Psoas muscle (tissue), 8 donors: ENCODE results near the gene METRNL. TPM values are rescaled to one million over a fixed set of nuclear protein-coding genes. Genes with fewer than 3 reads are reported as not detected.

Experiments
- ATAC-seq, 4 donors: fragments of 200-7000 bp; cut with Tn5 transposase; one replicate each; pipeline ENCODE4 v1.9.1; 2020; ENCODE audit warnings: moderate library complexity in 3 of 4, mild to moderate bottlenecking in 2 of 4
- DNase-seq, 2 donors: peaks; one replicate each; pipeline ENCODE4 v3.0.0-alpha.2; 2020
- H3K27ac ChIP-seq: fragments of 200-600 bp; one replicate; pipeline ENCODE4 v1.8.0; 2022
- H3K27me3 ChIP-seq, 3 donors: fragments of 200-600 bp in 1 of 3; one replicate each; pipeline versions ENCODE4 v1.6.1 to v1.8.0; 2013 to 2022; ENCODE audit warnings: low read length in 2 of 3, mild to moderate bottlenecking in 2 of 3, moderate library complexity in 1 of 3; ENCODE audit not compliant: insufficient read depth in 3 of 3
- H3K36me3 ChIP-seq, 2 donors: fragments of 200-600 bp in 1 of 2; one replicate each; pipeline versions ENCODE4 v1.6.1 to v1.8.0; 2013 to 2022; ENCODE audit warnings: low read depth in 1 of 2, mild to moderate bottlenecking in 1 of 2, moderate library complexity in 1 of 2; ENCODE audit not compliant: insufficient read depth in 1 of 2
- H3K4me1 ChIP-seq: fragments of 200-600 bp; one replicate; pipeline ENCODE4 v1.8.0; 2022
- H3K4me3 ChIP-seq: fragments of 200-600 bp; one replicate; pipeline ENCODE4 v1.8.0; 2022; ENCODE audit warnings: mild to moderate bottlenecking
- H3K9me3 ChIP-seq: fragments of 200-600 bp; one replicate; pipeline ENCODE4 v1.8.0; 2022
- CTCF ChIP-seq: fragments of 200-600 bp; IDR thresholded peaks from one replicate; pipeline ENCODE4 v1.8.0; 2022; ENCODE audit warnings: antibody characterized with exemption
- WGBS, 3 donors: extraction: QIAGEN DNeasy Blood & Tissue Kit; methylation state at CpG; one replicate each; pipeline versions ENCODE4 v1.1.6 to v1.1.7; 2013; 5-methylcytosine and 5-hydroxymethylcytosine counted together
- intact Hi-C, 2 donors: fragments of 100-400 bp; cut with DNase I; formaldehyde crosslinking; loops; one replicate each; pipeline versions ENCODE4 v1.11.0 to v1.14.2; 2022
- polyA plus RNA-seq, 3 donors: library from polyadenylated mRNA; stranded (reverse); fragments of 200-250 nt; gene quantifications; one replicate each; pipeline ENCODE4 v1.2.3, GENCODE V29; 2013
- total RNA-seq, 4 donors: library from RNA; stranded (reverse); fragmentation: NEBNext Ultra II Directional in 2 of 4; extraction: Animal tissue kit (Norgen Biotek cat#: 25700) in 2 of 4; gene quantifications; one replicate each; pipeline versions ENCODE4 v1.2.1 to v1.2.4, GENCODE V29; 2021 to 2023
- donor health status: healthy with polysubstance abuse.
- donor health status: DM: no; HTN: no; CAD: no; lungs with moderate emphysema.
- donor health status: Bipolar disorder and iron deficiency.
- donor health status: healthy.
- donor health status: DM: yes; HTN: yes; CAD: no.
- donor health status: DM: no; HTN: no; CAD: no.
- donor health status: DM: no; HTN: no; CAD: no.
- donor health status: DM: yes; HTN: yes; CAD: no.

METRNL gene
- total and polyA plus RNA-seq, 7 donors, result 6.7 to 81.7 (median 12.1) TPM

DNA sequence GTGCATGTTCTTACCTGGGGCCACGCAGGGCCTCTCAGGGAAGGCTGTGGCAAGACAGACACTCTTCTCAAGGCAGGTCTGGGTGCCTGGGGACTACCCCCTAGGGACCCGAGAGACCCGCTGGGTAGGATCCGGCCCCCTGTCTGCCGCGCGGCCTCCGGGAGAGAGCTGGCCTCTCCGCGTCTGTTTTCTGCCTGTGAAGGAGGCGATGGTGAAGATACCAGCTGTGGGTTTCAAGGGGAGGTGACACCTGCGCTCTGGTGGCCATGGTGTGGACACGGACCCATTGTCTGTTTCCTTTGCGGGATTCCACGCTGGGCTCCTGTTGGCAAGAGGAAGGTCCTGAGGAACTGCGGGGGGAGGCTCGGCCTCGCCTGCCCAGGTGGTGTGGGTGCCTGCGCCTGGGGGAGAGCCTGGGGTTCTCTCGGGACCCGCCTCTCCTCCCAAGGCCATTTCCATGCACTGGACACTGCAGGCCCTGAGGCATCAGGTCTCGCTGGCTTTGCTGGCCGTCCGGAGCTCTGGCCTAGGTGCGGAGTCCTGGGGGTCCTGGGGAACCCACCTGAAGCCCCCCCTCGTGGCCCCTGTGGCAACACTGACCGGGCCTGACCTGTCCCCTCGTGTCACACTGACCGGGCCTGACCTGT is 12.2 kb upstream of the METRNL start:
- H3K36me3 ChIP-seq, result no peaks in the 10 kb centered on the region
- no peak for ATAC-seq
- H3K27me3 ChIP-seq, result no peaks in the 10 kb centered on the region
- no peaks in the 10 kb centered on the region for H3K4me1 ChIP-seq
- no peaks in the 10 kb centered on the region for H3K9me3 ChIP-seq
- WGBS, 3 donors, result 89 to 94% (median 91%) methylated on average over 29 of the region's 29 CpGs
- no peak overlapping the region for H3K27ac ChIP-seq
- DNase-seq, result peak; percentile 10 to 48
- intact Hi-C loops, result no loop called here
- no peak overlapping the region for H3K4me3 ChIP-seq
- TF ChIP-seq CTCF, result no peak

GRCh38 chr17:83067718-83068261 is 11.6 kb upstream of the METRNL start:
- H3K9me3 ChIP-seq, result no peaks in the 10 kb centered on the region
- H3K27me3 ChIP-seq, result no peaks in the 10 kb centered on the region
- intact Hi-C loops, result no loop called here
- DNase-seq (peak in 1 of 2 donors; percentile 13), ATAC-seq (no peak)
- no peaks in the 10 kb centered on the region for H3K4me1 ChIP-seq
- no peaks in the 10 kb centered on the region for H3K36me3 ChIP-seq
- H3K4me3 ChIP-seq, result no peak overlapping the region
- H3K27ac ChIP-seq, result no peak overlapping the region
- TF ChIP-seq CTCF, result no peak
- WGBS, 3 donors, result 69 to 74% (median 72%) methylated on average over 28 to 29 of the region's 29 CpGs

- H3K4me1 ChIP-seq, result no peaks in the 10 kb centered on the region
- no peaks in the 10 kb centered on the region for H3K9me3 ChIP-seq
- intact Hi-C loops, result no loop called here
- ATAC-seq, result no peak
- 78 to 83% (median 81%) methylated on average over 28 to 58 of the region's 58 CpGs for WGBS, 3 donors
- DNase-seq, result peak; percentile 11 to 54
- TF ChIP-seq CTCF, result no peak
- no peak overlapping the region for H3K4me3 ChIP-seq
- H3K36me3 ChIP-seq, result no peaks in the 10 kb centered on the region
- no peaks in the 10 kb centered on the region for H3K27me3 ChIP-seq
- H3K27ac ChIP-seq, result no peak overlapping the region
Measured at GRCh38 chr17:83068641-83069570, 10.5 kb upstream of the METRNL start.

DNA sequence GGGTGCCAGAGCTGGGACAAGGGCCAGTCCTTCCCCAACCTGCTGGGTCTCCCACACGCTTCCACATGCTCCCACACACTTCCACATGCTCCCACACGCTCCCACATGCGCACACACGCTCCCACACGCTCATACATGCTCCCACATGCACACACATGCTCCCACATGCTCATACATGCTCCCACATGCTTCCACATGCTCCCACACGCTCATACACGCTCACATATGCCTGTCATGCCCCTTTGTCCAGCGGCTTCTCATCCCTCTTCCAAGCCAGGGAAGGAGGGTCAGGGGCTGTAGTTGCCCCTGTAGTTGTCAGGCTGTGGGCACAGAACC is 9.9 kb upstream of the METRNL start:
- intact Hi-C loops, result no loop called here
- ATAC-seq (no peak), DNase-seq (peak; percentile 11 to 28)
- H3K9me3 ChIP-seq, result no peaks in the 10 kb centered on the region
- H3K27me3 ChIP-seq, result no peaks in the 10 kb centered on the region
- H3K4me3 ChIP-seq, result no peak overlapping the region
- H3K36me3 ChIP-seq, result no peaks in the 10 kb centered on the region
- no peaks in the 10 kb centered on the region for H3K4me1 ChIP-seq
- 91 to 92% (median 92%) methylated on average over 8 of the region's 8 CpGs for WGBS, 3 donors
- no peak for TF ChIP-seq CTCF
- H3K27ac ChIP-seq, result no peak overlapping the region
